DMS 273 (cell line): ENCODE results near the gene CCNG2.

ENCODE experiments used
- DNase-seq: peaks from one replicate; lab custom pipeline; 2025; ENCODE audit not compliant: unreplicated experiment; lab: John Stamatoyannopoulos, UW

The CCNG2 gene

GRCh38 chr4:77146186-77147078 is 10.6 kb upstream of the CCNG2 start:
- no peak for DNase-seq

- no peak for DNase-seq
These were observed 9.8 kb upstream of the CCNG2 start for GRCh38 chr4:77147079-77147782.

- peak; percentile 2 for DNase-seq
These were observed 8.9 kb upstream of the CCNG2 start for GRCh38 chr4:77148078-77148477.

GRCh38 chr4:77149789-77150188 is 7.2 kb upstream of the CCNG2 start:
- no peak for DNase-seq

GRCh38 chr4:77151241-77151640 is 5.8 kb upstream of the CCNG2 start:
- no peak for DNase-seq

GRCh38 chr4:77152421-77152820 is 4.6 kb upstream of the CCNG2 start:
- peak; percentile 3 for DNase-seq

- no peak for DNase-seq
These were observed 4.0 kb upstream of the CCNG2 start for GRCh38 chr4:77153006-77153405.

GRCh38 chr4:77154065-77154464 is 2.9 kb upstream of the CCNG2 start:
- no peak for DNase-seq

GRCh38 chr4:77154761-77155499 is 2.1 kb upstream of the CCNG2 start:
- DNase-seq = no peak

- DNase-seq = peak; percentile 16
These were observed 1.2 kb upstream of the CCNG2 start for GRCh38 chr4:77155631-77156452.

GRCh38 chr4:77156533-77156911 is 485 bp upstream of the CCNG2 start:
- peak; percentile 98 for DNase-seq

GRCh38 chr4:77157859-77158486 is 966 bp downstream of the CCNG2 start:
- peak; percentile 88 for DNase-seq

GRCh38 chr4:77158487-77158861 is 1.5 kb downstream of the CCNG2 start:
- DNase-seq = no peak

- DNase-seq = peak; percentile 53
These were observed 2.8 kb downstream of the CCNG2 start for GRCh38 chr4:77159806-77160205.

GRCh38 chr4:77163641-77164040 is 6.6 kb downstream of the CCNG2 start:
- no peak for DNase-seq

GRCh38 chr4:77167173-77167572 is 10.2 kb downstream of the CCNG2 start:
- DNase-seq = no peak

GRCh38 chr4:77167866-77168265 is 10.9 kb downstream of the CCNG2 start:
- DNase-seq = no peak

- peak; percentile 47 for DNase-seq
These were observed 12.5 kb downstream of the CCNG2 start for GRCh38 chr4:77169481-77169880.

GRCh38 chr4:77170926-77171325 is 13.9 kb downstream of the CCNG2 start:
- no peak for DNase-seq

GRCh38 chr4:77172336-77172735 is 15.3 kb downstream of the CCNG2 start:
- DNase-seq = no peak
